ENCODE measurements around the gene WFS1.

- no peak for TF ChIP-seq CTCF (IDR thresholded peaks at IDR 0.05)
- no peak for TF ChIP-seq POLR2A (IDR thresholded peaks at IDR 0.05)
Measured at GRCh38 chr4:6322761-6323566, 53.3 kb downstream of the WFS1 start.

All from thyroid gland (tissue), 4 donors.